Cerebellar nuclear complex (tissue), 1 donor: ENCODE measurements around the gene NUP210.

Experiments used
- DNase-seq, 2 experiments: peaks; one replicate each; lab custom pipeline; 2025; lab: John Stamatoyannopoulos, UW

Gene NUP210

DNA sequence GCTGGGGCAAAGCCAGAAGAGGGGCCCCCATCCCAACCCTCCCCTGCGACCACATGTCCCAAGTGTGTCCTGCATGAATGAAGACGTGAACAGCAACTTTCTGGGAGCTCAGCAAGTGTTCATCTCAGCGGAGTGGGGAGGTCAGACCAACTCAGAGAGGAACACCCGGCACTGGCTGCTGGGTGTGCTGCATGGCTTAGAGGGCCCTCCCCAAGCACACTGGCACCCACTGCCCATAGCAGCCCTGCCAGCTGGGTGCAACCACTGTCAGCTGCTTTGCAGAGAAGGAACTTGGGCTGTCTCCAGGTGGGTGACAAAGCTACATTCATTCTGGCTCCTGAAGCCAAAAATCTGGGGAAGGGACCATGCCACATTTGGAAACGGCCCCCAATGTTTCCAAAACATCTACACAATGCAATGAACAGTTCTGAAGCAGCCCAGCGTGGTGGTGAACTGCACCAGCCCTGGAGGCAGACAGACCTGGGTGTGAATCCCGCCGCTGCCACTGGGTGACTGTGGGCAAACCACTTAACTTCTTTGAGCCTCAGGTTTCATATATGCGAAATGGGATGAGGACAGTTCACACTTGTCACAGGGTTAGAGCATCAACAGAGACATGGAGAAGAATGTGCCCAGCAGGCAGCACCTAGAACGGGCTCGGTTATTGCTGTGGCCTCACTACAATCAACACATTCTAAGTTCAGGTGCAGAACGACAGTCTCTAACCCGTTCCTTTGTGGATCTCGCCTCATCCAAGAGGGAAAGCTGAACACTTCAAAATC is 145.4 kb downstream of the NUP210 start:
- DNase-seq = no peak

DNA sequence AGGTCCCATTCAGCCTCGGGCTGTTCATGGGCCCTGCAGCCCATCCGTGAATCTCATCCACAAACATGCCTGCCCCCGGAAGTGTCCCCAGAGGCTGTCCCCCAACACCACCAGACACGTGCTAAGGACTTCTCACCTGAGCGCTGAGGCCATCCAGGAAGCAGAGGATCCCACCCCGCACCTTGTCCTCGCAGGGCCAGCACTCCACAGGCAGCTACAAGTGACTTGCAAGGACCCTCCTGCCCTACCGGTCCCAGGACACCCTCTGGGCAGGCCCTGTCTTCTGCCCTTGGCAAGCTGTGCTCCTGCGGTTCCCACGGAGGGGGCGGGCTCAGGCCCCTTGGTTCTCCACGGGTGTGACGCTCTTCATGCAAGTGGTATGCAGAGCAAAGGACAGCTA is 146.0 kb downstream of the NUP210 start:
- DNase-seq = no peak

DNA sequence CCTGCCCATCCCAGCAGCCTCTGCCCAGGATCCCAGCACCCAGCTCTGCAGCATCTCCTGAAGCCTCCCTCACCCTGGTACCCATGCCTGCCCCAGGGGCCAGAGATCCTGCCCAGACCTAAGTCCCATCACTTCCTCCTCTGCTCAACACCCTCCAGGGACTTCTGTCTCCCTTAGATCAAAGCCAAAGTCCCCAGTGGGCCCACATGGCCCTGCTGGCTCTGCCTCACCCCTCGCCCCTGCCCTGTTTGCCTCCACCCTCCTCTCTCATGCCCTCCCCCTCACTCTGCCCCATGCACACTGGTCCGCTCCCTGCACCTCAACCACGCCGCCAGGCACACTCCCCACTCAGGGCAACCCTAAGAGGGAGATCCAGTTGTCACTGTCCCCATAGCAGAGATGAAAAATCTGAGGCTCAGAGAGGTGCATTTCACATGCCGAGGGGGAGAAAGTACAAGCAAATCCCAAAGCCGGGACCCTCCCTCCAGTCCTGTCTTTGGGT is 146.5 kb downstream of the NUP210 start:
- no peak for DNase-seq

DNA sequence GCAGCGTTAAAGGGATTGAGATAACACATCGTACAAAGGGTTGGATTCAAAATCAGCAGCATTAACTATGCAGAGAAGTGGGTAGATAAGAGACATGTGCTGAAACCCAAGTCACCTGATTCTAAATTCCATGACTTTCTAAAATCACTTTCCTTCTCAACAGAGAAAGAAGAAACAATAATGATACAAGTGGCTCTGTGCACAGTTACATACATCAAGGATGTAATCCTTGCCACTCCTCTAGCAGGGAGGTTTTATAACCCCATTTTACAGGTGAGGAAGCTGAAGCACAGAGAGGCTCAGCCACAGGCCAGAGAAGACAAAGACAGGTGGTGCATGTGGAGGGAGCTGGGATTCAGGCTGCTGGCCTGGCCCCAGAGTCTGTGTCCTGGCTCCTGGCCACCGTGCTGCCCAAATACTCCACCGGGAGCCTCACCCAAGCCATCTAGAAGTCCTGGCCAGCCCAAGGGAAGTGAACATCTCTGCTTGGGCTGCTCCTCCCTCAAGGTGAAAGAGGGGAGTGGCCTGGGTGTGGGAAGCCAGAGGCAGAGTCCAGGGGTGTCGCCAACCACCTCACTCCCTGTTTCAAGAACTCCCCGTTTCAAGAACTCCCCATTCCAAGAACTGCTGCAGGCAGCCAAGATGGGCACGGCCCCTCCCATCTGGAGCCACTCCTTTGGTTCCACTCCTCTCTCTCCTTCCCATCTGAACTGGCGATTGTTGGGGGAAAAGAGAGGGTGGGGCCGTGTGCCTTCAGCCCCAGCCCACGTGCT is 147.1 kb downstream of the NUP210 start:
- peak in 1 of 2 experiments; percentile 61 for DNase-seq

DNA sequence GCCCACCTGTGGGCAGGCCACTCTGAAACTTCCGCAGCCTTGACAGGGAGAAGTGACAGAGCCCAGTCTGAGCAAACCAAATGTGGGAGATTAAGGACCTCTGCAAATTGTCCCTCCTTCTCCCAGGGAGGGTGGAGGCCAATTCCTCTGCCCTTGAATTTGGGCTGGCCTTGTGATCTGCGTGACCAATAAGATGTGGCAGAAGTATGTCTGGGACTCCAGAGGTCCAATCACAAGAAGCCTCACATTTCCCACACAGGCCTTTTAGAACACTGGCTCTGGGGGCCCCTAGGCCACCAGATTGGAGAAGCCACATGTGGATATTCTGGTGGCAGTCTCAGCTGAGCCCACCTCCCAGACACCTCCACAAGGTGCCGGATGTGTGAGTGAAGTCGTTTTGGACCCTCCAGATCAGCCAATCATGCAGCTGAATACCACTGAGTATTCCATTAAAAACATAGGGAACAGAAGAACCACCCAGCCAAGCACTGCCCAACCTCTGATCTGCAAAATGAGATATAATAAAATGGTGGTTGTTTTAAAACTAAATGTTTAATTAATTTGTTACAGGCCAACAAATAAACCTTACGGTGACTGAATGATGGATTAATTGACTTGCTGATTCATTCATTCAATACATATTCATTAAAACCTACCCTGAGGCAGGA is 150.3 kb downstream of the NUP210 start:
- DNase-seq = no peak

DNA sequence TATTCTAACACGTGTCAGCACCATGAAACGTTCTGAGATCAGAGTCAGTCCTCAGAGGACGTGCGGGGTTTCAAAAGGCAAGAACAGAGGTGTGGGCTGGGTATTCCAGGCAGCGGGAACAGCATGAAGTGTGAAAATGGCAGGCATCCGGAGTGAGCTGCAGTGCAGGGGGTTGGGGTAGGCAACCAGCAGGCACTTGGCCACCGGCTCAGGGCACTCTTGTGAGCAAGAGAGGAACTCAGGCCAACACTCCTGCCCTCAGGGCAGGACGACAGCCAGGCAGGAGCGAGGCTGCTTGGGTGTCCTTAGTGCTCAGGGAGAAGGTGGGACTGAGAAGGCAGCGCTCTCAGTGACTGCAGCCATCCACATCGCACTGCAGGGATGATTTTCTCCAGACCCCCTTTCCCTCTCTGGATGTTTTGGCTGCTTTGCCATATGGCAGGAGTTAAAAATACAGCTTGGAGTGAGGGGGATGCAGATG is 151.1 kb downstream of the NUP210 start:
- no peak for DNase-seq

DNA sequence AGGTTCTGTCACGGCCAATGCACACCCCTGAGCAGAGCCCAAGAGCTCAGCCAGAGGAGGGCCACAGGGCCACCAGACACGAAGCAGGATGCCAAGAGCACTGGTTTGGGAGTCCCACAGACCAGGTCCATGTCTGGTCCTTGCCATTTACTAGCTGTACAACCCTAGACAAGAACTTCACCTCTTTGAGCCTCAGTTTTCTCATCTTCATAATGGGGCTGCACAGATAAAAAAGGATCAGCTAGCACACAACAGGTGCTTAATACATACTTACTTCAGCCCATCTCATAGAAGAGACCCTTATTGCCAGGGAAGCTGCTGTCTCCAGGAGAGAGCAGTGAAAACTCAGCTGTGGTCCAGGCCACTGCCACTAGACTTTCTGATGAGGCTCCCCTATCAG is 152.0 kb downstream of the NUP210 start:
- DNase-seq = no peak

DNA sequence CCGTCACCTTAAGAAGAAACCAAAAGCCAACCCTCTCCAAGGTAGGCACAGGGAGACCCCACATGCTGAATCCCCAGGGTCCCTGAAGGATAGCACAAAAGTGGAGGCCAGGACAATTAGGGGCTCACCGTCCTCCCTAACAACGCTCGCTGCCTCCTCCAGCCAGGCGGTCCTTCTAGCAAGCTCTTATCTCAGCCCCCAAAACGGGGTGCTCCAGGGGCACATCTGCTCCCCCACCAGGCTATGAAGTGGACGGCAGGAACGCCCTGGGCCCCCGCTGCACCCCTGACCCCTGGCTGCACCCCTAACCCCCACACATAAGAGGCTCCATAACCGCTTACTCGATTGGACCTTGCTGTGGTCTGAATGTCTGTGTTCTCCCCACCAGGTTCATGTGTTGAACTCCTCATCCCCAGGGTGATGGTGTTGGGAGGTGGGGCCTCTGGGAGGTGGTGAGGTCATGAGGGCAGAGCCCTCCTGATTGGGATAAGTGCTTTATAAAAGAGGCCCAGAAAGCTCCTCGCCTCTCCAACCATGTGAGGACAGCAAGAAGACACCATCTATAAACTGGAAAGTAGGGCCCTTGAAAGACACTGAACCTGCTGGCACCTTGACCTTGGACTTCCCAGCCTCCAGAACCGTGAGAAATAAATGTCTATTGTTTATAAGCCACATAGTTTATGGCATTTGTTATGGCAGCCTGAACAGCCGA is 153.3 kb downstream of the NUP210 start:
- DNase-seq = no peak
